D721Med (cell line): ENCODE results near the gene ANKLE1.

Experiments used
- DNase-seq: peaks from one replicate; pipeline ENCODE4 v3.0.0; 2011; ENCODE audit warnings: low spot score; ENCODE audit not compliant: insufficient read length
- FAIRE-seq: peaks from 2 replicates; lab custom pipeline; 2011; peaks lifted over from hg19 to GRCh38; lab: Jason Lieb, UNC
- CTCF ChIP-seq: IDR thresholded peaks from 2 replicates; pipeline ENCODE4 v1.5.1; 2012; ENCODE audit warnings: mild to moderate bottlenecking, control low read depth; ENCODE audit not compliant: insufficient read depth; ENCODE audit errors: missing control alignments

The ANKLE1 gene

GRCh38 chr19:17334414-17335409 is 53.0 kb downstream of the ANKLE1 start, which contains the start of gene ANO8:
TSS of gene ANO8 (minus strand) at chr19:17334855. CDS start at chr19:17334670, 185 bp downstream.
- DNase-seq, result peak; percentile 97
- FAIRE-seq, result no peak
- no peak for TF ChIP-seq CTCF

GRCh38 chr19:17335575-17335974 is 53.9 kb downstream of the ANKLE1 start:
- no peak for FAIRE-seq
- no peak for TF ChIP-seq CTCF
- DNase-seq, result no peak
